Endothelial cell of umbilical vein (primary cell): ENCODE data around the gene SULT1A1. TPM values are rescaled to one million over a fixed set of nuclear protein-coding genes. Genes with fewer than 3 reads are reported as not detected.
"Not testable (repeated sequence)": the region's sequence is repeated elsewhere in the genome, so short reads cannot be mapped to it uniquely, and the experiment has no call there.

Source experiments
- BruUV-seq: library from RNA; stranded (reverse); fragments of 400-500 nt; replicated peaks from 2 replicates; lab custom pipeline; 2021; lab: Mats Ljungman, UMichigan
- CTCF ChIA-PET: fragments of 300-600, 350-600 bp; sonication (Branson Sonifier 250); formaldehyde crosslinking; loops from one replicate; lab custom pipeline; 2021; ENCODE audit warnings: antibody characterized with exemption, inconsistent platforms; lab: Charles Lee
- POLR2A ChIA-PET: fragments of 300-600, 350-600 bp; sonication (Branson Sonifier 250); formaldehyde crosslinking; loops from one replicate; lab custom pipeline; 2021; ENCODE audit warnings: antibody characterized with exemption, inconsistent platforms; lab: Charles Lee
- DNase-seq: peaks from one replicate; pipeline ENCODE4 v3.0.0-alpha.2; 2011; ENCODE audit warnings: low read depth, low spot score
- FAIRE-seq: peaks from 2 replicates; lab custom pipeline; 2011; peaks lifted over from hg19 to GRCh38; lab: Jason Lieb, UNC
- H2AFZ ChIP-seq: 2 replicates; pipeline ENCODE4 v1.6.0; 2012; ENCODE audit warnings: low read depth, low read length, control low read depth, inconsistent platforms
- H3K27ac ChIP-seq: 2 replicates; pipeline ENCODE4 v1.5.1; 2011; ENCODE audit warnings: low read depth, mild to moderate bottlenecking, control low read depth, low read length, moderate library complexity; ENCODE audit not compliant: insufficient read depth
- H3K27me3 ChIP-seq, 2 experiments: 2 replicates each; pipeline versions ENCODE4 v1.6.0 to v1.6.1; 2011; ENCODE audit warnings: low read length in 2 of 2, mixed read lengths in 1 of 2; ENCODE audit not compliant: control insufficient read depth in 2 of 2, insufficient read depth in 2 of 2
- H3K36me3 ChIP-seq, 2 experiments: 2 replicates in 1 of 2; 3 replicates in 1 of 2; pipeline ENCODE4 v1.5.1; 2011; ENCODE audit warnings: low read length in 2 of 2, mild to moderate bottlenecking in 1 of 2, moderate library complexity in 1 of 2; ENCODE audit not compliant: control insufficient read depth in 2 of 2, insufficient read depth in 2 of 2; ENCODE audit errors: extremely low read depth in 1 of 2
- H3K4me1 ChIP-seq: 3 replicates; pipeline ENCODE4 v1.5.1; 2011; ENCODE audit warnings: mild to moderate bottlenecking, low read length; ENCODE audit not compliant: control insufficient read depth, insufficient read depth; ENCODE audit errors: extremely low read depth
- H3K4me2 ChIP-seq: 2 replicates; pipeline ENCODE4 v1.6.1; 2011; ENCODE audit warnings: low read length, control low read depth, mixed read lengths; ENCODE audit not compliant: insufficient read depth
- H3K4me3 ChIP-seq, 3 experiments: fragments of 200-600 bp in 1 of 3; sonication (generic), shearing (Covaris generic) in 1 of 3; replicated peaks in 1 of 3; 2 replicates each; pipeline ENCODE4 v1.5.1; 2011 to 2016; ENCODE audit warnings: control low read depth in 3 of 3, low read length in 3 of 3, mild to moderate bottlenecking in 2 of 3, inconsistent platforms in 1 of 3, low read depth in 1 of 3, moderate library complexity in 1 of 3; ENCODE audit not compliant: insufficient read depth in 1 of 3
- H3K79me2 ChIP-seq: 2 replicates; pipeline ENCODE4 v1.6.0; 2012; ENCODE audit warnings: low read length, inconsistent platforms; ENCODE audit not compliant: control insufficient read depth, insufficient read depth
- H3K9ac ChIP-seq: replicated peaks from 2 replicates; pipeline ENCODE3; 2011; ENCODE audit warnings: low read length, control low read depth; ENCODE audit not compliant: insufficient read depth; ENCODE audit errors: extremely low read depth
- H3K9me1 ChIP-seq: replicated peaks from 3 replicates; pipeline ENCODE4 v1.6.0; 2011; ENCODE audit warnings: mild to moderate bottlenecking, low read length; ENCODE audit not compliant: control insufficient read depth, insufficient read depth; ENCODE audit errors: extremely low read depth
- H3K9me3 ChIP-seq: replicated peaks from 2 replicates; pipeline ENCODE4 v1.5.1; 2012; ENCODE audit warnings: low read length, inconsistent platforms; ENCODE audit not compliant: control insufficient read depth, insufficient read depth
- H4K20me1 ChIP-seq: replicated peaks from 2 replicates; pipeline ENCODE3; 2011; ENCODE audit warnings: mild to moderate bottlenecking, low read length; ENCODE audit not compliant: control insufficient read depth, insufficient read depth; ENCODE audit errors: extremely low read depth
- EZH2 ChIP-seq: IDR thresholded peaks from 2 replicates; pipeline ENCODE4 v1.6.1; 2012; ENCODE audit warnings: borderline replicate concordance, low read depth, mild to moderate bottlenecking, moderate library complexity, low read length, inconsistent platforms; ENCODE audit not compliant: severe bottlenecking
- FOS ChIP-seq: IDR thresholded peaks from 2 replicates; pipeline ENCODE4 v1.6.1; 2011; ENCODE audit warnings: mild to moderate bottlenecking, low read length, moderate library complexity, borderline replicate concordance; ENCODE audit not compliant: insufficient read depth
- GATA2 ChIP-seq: IDR thresholded peaks from 2 replicates; pipeline ENCODE4 v1.7.0; 2011; ENCODE audit warnings: low read depth, mild to moderate bottlenecking, moderate library complexity, mixed read lengths, low read length; ENCODE audit not compliant: insufficient read length, insufficient read depth
- JUN ChIP-seq: IDR thresholded peaks from 2 replicates; pipeline ENCODE4 v1.6.1; 2011; ENCODE audit warnings: borderline replicate concordance, low read depth; ENCODE audit not compliant: insufficient read length, insufficient read depth
- MYC ChIP-seq: IDR thresholded peaks from one replicate; pipeline ENCODE4 v1.6.1; 2011; ENCODE audit warnings: mild to moderate bottlenecking, low read depth, low read length
- POLR2A ChIP-seq: IDR thresholded peaks from 2 replicates; pipeline ENCODE4 v1.6.1; 2012; ENCODE audit warnings: low read depth, mild to moderate bottlenecking, control low read depth, low read length
- POLR2AphosphoS5 ChIP-seq: IDR thresholded peaks from 2 replicates; pipeline ENCODE4 v1.6.1; 2012; ENCODE audit warnings: low read depth, mild to moderate bottlenecking, control low read depth, low read length, moderate library complexity; ENCODE audit not compliant: insufficient read depth
- dilution Hi-C: fragments of 300-500 bp; cut with MboI; formaldehyde crosslinking; loops from one replicate; pipeline ENCODE4 v1.15.0; 2019; ENCODE audit warnings: low sequenced_read_pairs; ENCODE audit not compliant: extremely low pct_ligation_motif_present
- intact Hi-C: fragments of 100-400 bp; cut with micrococcal nuclease; formaldehyde crosslinking; loops from one replicate; pipeline ENCODE4 v1.10.0; 2022
- polyA plus RNA-seq, 4 experiments: library from polyadenylated mRNA; depleted of rRNA in 3 of 4; stranded (reverse) in 3 of 4; unstranded in 1 of 4; fragments of >200 nt; gene quantifications; 2 replicates each; pipeline versions ENCODE4 v1.2.1 to v1.2.3, GENCODE V29; 2011 to 2012; ENCODE audit warnings: missing spikeins in 1 of 4
- total RNA-seq: library from RNA; stranded (reverse); gene quantifications from 2 replicates; pipeline ENCODE4 v1.2.3, GENCODE V29; 2021
- TF ChIP-seq, protein P1 (sequence below): IDR thresholded peaks from 2 replicates; pipeline ENCODE4 v1.6.1; 2011; ENCODE audit not compliant: insufficient read depth, insufficient read length
- TF ChIP-seq, protein P2 (sequence below), 2 donors: IDR thresholded peaks; 1 replicate in 1 of 2; 2 replicates in 1 of 2; pipeline ENCODE4 v1.5.1; 2011; ENCODE audit warnings: low read length in 2 of 2, mild to moderate bottlenecking in 2 of 2, moderate library complexity in 2 of 2, control low read depth in 1 of 2, inconsistent platforms in 1 of 2, low read depth in 1 of 2; ENCODE audit not compliant: insufficient read depth in 1 of 2; ENCODE audit errors: extremely low read depth in 1 of 2

SULT1A1 gene
- total and polyA plus RNA-seq, 2 donors (not counting 3 experiments of a cell fraction or from before 2014, with no cell fraction given): 0.77 to 0.90 TPM

DNA sequence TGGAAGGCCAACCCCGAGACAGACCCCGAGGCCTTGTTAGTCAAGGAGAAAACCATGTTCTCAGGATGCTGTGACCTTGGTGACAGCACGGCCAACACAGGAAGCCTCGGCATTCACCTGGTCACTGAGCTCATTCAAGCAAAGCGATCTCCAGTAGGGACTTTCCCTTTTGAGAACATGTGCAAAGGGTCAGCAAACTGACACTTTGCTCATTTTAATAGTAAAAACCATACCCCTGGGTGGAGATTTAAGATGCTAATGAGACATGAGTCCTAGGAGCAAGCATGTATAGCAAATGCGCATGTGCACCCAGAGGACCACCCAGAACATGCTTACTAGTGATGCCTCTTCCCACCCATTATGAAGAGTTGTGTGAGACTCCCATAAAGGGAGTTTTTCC lies 7.3 kb downstream of the SULT1A1 start:
- TF ChIP-seq MYC: no peak
- no peak for TF ChIP-seq JUN
- TF ChIP-seq, protein P1, sequence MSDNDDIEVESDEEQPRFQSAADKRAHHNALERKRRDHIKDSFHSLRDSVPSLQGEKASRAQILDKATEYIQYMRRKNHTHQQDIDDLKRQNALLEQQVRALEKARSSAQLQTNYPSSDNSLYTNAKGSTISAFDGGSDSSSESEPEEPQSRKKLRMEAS: no peak
- TF ChIP-seq, protein P2, sequence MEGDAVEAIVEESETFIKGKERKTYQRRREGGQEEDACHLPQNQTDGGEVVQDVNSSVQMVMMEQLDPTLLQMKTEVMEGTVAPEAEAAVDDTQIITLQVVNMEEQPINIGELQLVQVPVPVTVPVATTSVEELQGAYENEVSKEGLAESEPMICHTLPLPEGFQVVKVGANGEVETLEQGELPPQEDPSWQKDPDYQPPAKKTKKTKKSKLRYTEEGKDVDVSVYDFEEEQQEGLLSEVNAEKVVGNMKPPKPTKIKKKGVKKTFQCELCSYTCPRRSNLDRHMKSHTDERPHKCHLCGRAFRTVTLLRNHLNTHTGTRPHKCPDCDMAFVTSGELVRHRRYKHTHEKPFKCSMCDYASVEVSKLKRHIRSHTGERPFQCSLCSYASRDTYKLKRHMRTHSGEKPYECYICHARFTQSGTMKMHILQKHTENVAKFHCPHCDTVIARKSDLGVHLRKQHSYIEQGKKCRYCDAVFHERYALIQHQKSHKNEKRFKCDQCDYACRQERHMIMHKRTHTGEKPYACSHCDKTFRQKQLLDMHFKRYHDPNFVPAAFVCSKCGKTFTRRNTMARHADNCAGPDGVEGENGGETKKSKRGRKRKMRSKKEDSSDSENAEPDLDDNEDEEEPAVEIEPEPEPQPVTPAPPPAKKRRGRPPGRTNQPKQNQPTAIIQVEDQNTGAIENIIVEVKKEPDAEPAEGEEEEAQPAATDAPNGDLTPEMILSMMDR (IDR thresholded peaks at IDR 0.05; ENCODE audit: extremely low read depth in 1 of 2, insufficient read depth in 1 of 2, low read depth in 1 of 2, low read length in 2 of 2): no peak
- no peak for TF ChIP-seq EZH2
- TF ChIP-seq POLR2A: no peak
- TF ChIP-seq FOS: no peak
- TF ChIP-seq GATA2: no peak
- TF ChIP-seq POLR2AphosphoS5: no peak
- Histone ChIP-seq H3K9me1 (no peaks in the 10 kb centered on the region), H3K9ac (no peak overlapping the region), H3K27ac (no peak overlapping the region), H3K36me3 (no peaks in the 10 kb centered on the region), H3K79me2 (no peaks in the 10 kb centered on the region), H3K4me1 (no peaks in the 10 kb centered on the region), H3K4me3 (no peak overlapping the region), H2AFZ (no peak overlapping the region), H3K9me3 (no peaks in the 10 kb centered on the region), H3K27me3 (no peaks in the 10 kb centered on the region), H4K20me1 (no peaks in the 10 kb centered on the region), H3K4me2 (no peak overlapping the region)
- dilution Hi-C loops (no loop called here), intact Hi-C loops (no loop called here)
- no peak for DNase-seq
- no TSS peak for BruUV-seq
- FAIRE-seq: no peak
- CTCF ChIA-PET: interaction anchor here (1.2 kb wide), 1 partner anchor 14 kb away, joined by 4 read pairs; no protein-coding TSS in a partner anchor
- POLR2A ChIA-PET: no interaction called here

DNA sequence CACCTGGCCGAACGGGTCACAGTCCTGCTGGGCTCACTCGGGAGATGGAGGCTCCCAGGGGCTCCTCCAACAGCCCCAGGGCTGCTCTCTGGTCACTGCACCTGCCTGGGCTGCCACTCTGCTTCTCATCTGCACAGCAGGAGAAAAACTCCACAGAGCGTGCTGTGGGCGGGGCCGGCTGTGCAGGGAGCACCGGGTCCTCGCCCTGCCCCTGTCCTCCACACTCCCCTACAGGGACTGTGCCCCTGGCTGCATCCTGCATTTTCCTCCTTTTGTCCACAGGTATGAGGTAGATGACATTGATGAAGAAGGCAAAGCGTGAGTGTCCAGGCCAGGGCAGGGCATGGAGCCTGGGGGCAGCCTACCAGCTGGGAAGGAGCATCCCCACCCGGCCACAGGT lies 7.8 kb downstream of the SULT1A1 start:
- H2AFZ ChIP-seq, H3K79me2 ChIP-seq, BruUV-seq, H3K27me3 ChIP-seq, H3K9me3 ChIP-seq, H3K4me1 ChIP-seq, POLR2A ChIA-PET, H3K9ac ChIP-seq, H3K27ac ChIP-seq, H4K20me1 ChIP-seq, FAIRE-seq, CTCF ChIA-PET, intact Hi-C loops, H3K36me3 ChIP-seq, DNase-seq, dilution Hi-C loops, H3K9me1 ChIP-seq, H3K4me3 ChIP-seq, H3K4me2 ChIP-seq: not testable (repeated sequence)

DNA sequence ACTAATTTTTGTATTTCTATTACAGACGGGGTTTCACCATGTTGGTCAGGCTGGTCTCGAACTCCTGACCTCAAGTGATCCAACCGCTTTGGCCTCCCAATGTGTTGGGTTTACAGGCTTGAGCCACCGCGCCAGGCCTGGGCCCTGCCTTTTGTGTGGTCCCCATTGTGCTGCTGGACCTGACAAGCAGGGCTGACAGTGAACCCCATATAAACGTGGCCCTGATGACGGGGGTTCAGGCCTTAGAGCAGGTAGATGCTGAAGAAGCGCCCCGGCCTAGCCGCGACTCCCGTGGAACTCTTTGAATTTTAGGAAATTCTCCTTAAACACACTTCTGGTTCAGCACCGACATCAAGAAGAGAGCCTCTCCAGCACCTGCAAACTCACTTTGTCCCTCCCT lies 8.3 kb downstream of the SULT1A1 start:
- CTCF ChIA-PET, H2AFZ ChIP-seq, H3K27ac ChIP-seq, H3K4me2 ChIP-seq, BruUV-seq, DNase-seq, H3K79me2 ChIP-seq, H3K9me3 ChIP-seq, H3K27me3 ChIP-seq, H3K9ac ChIP-seq, H3K4me3 ChIP-seq, dilution Hi-C loops, H3K9me1 ChIP-seq, POLR2A ChIA-PET, H3K4me1 ChIP-seq, H3K36me3 ChIP-seq, intact Hi-C loops, FAIRE-seq, H4K20me1 ChIP-seq: not testable (repeated sequence)
